SU-DHL-6 (cell line): ENCODE data around the gene FAM110A.

ENCODE experiments used
- H2AFZ ChIP-seq: fragments of 200-600 bp; sonication (generic); 2 replicates; pipeline ENCODE4 v1.6.1; 2014; ENCODE audit warnings: low read depth, mild to moderate bottlenecking, moderate library complexity, mixed read lengths, antibody characterized with exemption, low read length; ENCODE audit not compliant: severe bottlenecking
- H3F3A ChIP-seq: fragments of 200-600 bp; shearing (Covaris generic); 2 replicates; pipeline ENCODE4 v1.6.0; 2016; ENCODE audit warnings: antibody characterized with exemption, mild to moderate bottlenecking; ENCODE audit not compliant: insufficient read depth
- H3K27ac ChIP-seq: fragments of 200-600 bp; sonication (generic); 2 replicates; pipeline ENCODE4 v1.5.1; 2016; ENCODE audit warnings: low read depth, mild to moderate bottlenecking, low read length, moderate library complexity, mixed read lengths
- H3K27me3 ChIP-seq: fragments of 200-600 bp; sonication (generic), shearing (Covaris generic); 2 replicates; pipeline ENCODE4 v1.6.0; 2014; ENCODE audit warnings: mild to moderate bottlenecking, low read length
- H3K36me3 ChIP-seq: fragments of 200-600 bp; sonication (generic); 2 replicates; pipeline ENCODE4 v1.6.1; 2014; ENCODE audit warnings: mild to moderate bottlenecking, low read length, mixed read lengths
- H3K4me2 ChIP-seq: fragments of 300-600, 200-600 bp; shearing (Covaris generic), sonication (generic); 2 replicates; pipeline ENCODE4 v1.6.0; 2014; ENCODE audit warnings: low read length, low read depth, mild to moderate bottlenecking; ENCODE audit not compliant: poor library complexity, severe bottlenecking
- H3K4me3 ChIP-seq: fragments of 200-600 bp; sonication (generic); 2 replicates; pipeline ENCODE4 v1.5.1; 2014; ENCODE audit warnings: antibody characterized with exemption, low read length, mild to moderate bottlenecking, mixed read lengths; ENCODE audit not compliant: insufficient read depth, poor library complexity, severe bottlenecking
- H3K79me2 ChIP-seq: fragments of 200-600 bp; sonication (generic); 2 replicates; pipeline ENCODE4 v1.6.1; 2014; ENCODE audit warnings: mild to moderate bottlenecking, low read length, moderate library complexity; ENCODE audit not compliant: insufficient read depth
- H3K9ac ChIP-seq: fragments of 200-600 bp; sonication (generic); 2 replicates; pipeline ENCODE4 v1.7.0; 2014; ENCODE audit warnings: mild to moderate bottlenecking, low read length
- H3K9me2 ChIP-seq: fragments of 200-600 bp; sonication (generic); replicated peaks from 2 replicates; pipeline ENCODE4 v1.6.1; 2014; ENCODE audit warnings: low read length; ENCODE audit not compliant: insufficient read depth
- H3K9me3 ChIP-seq: fragments of 200-600 bp; sonication (generic); 2 replicates; pipeline ENCODE4 v1.6.1; 2014; ENCODE audit warnings: low read length, mixed read lengths; ENCODE audit not compliant: insufficient read depth
- H4K20me1 ChIP-seq: fragments of 200-600 bp; sonication (generic); 2 replicates; pipeline ENCODE4 v1.6.1; 2014; ENCODE audit warnings: low read depth, mild to moderate bottlenecking, antibody characterized with exemption, low read length, moderate library complexity, mixed read lengths
- EZH2phosphoT487 ChIP-seq: fragments of 200-600 bp; sonication (generic), shearing (Covaris generic); conservative IDR thresholded peaks from 2 replicates; pipeline ENCODE4 v1.6.1; 2018; ENCODE audit warnings: mild to moderate bottlenecking, antibody characterized with exemption, low read length, moderate library complexity, mixed read lengths
- TF ChIP-seq, protein P1 (sequence below): fragments of 200-600 bp; sonication (generic); IDR thresholded peaks from one replicate; pipeline ENCODE4 v1.5.1; 2017; ENCODE audit warnings: antibody characterized with exemption, mild to moderate bottlenecking, low read length, moderate library complexity; ENCODE audit not compliant: insufficient read depth, poor library complexity, severe bottlenecking

FAM110A gene

DNA sequence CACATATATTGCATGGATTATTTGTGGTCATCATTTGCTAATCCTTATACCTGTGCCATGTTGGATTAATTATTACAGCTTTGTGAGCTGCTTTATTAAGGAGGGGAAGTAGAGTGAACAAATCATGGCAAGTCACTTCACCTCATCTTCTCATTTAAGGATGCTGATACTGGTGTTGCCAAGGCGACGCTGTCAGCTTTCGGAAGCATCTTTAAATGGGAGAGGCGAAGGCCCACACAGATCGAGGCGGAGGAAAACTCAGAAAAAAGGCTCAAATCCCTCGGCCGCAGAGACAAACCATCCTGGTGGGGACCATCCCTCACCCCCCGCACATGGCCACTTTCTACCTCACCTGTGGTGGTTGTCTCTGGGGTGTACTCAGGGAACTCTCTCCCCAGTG lies 34.8 kb downstream of the FAM110A start:
- no peak for TF ChIP-seq EZH2phosphoT487
- TF ChIP-seq, protein P1, sequence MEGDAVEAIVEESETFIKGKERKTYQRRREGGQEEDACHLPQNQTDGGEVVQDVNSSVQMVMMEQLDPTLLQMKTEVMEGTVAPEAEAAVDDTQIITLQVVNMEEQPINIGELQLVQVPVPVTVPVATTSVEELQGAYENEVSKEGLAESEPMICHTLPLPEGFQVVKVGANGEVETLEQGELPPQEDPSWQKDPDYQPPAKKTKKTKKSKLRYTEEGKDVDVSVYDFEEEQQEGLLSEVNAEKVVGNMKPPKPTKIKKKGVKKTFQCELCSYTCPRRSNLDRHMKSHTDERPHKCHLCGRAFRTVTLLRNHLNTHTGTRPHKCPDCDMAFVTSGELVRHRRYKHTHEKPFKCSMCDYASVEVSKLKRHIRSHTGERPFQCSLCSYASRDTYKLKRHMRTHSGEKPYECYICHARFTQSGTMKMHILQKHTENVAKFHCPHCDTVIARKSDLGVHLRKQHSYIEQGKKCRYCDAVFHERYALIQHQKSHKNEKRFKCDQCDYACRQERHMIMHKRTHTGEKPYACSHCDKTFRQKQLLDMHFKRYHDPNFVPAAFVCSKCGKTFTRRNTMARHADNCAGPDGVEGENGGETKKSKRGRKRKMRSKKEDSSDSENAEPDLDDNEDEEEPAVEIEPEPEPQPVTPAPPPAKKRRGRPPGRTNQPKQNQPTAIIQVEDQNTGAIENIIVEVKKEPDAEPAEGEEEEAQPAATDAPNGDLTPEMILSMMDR, result no peak
- H3K9me3 ChIP-seq, result no peaks in the 10 kb centered on the region
- H3K79me2 ChIP-seq, result no peaks in the 10 kb centered on the region
- H3K4me2 ChIP-seq, result no peak overlapping the region
- no peaks in the 10 kb centered on the region for H3K9me2 ChIP-seq
- H3K27ac ChIP-seq, result no peak overlapping the region
- H3K36me3 ChIP-seq, result no peaks in the 10 kb centered on the region
- H3K27me3 ChIP-seq, result no peaks in the 10 kb centered on the region
- no peaks in the 10 kb centered on the region for H3F3A ChIP-seq
- H2AFZ ChIP-seq, result no peak overlapping the region
- no peak overlapping the region for H3K9ac ChIP-seq
- H4K20me1 ChIP-seq, result no peaks in the 10 kb centered on the region
- H3K4me3 ChIP-seq, result no peak overlapping the region

DNA sequence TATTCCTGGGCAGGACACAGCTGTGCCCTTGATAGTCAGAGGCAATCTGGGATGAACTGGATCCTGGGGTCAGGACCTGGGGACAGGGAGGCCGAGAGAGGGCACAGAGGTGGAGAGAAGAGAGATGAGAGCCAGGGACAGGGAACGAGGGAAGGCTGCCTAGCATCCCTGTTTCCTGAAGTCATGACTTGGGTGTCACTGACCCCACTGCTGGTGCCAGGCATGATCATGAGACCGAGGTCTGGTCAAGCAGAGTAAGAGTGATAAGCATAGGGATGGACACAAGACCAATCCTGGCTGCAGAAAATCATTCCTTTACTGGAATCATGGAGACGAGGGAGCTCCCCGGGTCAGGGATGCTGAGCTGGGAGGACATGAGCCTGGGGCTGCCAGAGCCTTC lies 36.1 kb downstream of the FAM110A start:
- Histone ChIP-seq H2AFZ (no peak overlapping the region), H3K36me3 (no peaks in the 10 kb centered on the region), H3K9me3 (no peaks in the 10 kb centered on the region), H3K9ac (no peak overlapping the region), H3K4me3 (no peak overlapping the region), H3K9me2 (no peaks in the 10 kb centered on the region), H3K4me2 (no peak overlapping the region), H3K27ac (no peak overlapping the region), H4K20me1 (no peaks in the 10 kb centered on the region), H3F3A (no peaks in the 10 kb centered on the region), H3K27me3 (no peaks in the 10 kb centered on the region), H3K79me2 (no peaks in the 10 kb centered on the region)
- TF ChIP-seq, protein P1, result no peak
- no peak for TF ChIP-seq EZH2phosphoT487

DNA sequence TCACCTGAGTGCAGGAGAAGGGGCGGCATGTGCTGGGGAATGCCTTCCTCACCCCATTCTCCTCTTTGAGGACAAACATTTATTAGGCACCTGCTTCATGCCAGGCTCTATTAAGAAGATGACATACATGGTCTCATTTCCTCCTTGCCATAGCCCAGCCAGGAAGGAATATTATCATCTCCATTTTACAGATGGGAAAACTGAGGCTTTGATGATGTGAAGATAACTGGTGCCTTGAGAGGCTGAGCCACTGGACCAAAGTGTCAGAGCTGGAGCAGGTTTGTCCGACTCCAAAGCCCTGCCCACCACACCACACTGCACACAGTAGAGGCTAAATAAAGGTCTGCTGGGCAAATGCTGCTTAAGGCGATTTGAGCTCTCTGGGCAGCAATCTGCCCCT lies 37.2 kb downstream of the FAM110A start:
- H3K36me3 ChIP-seq, result no peaks in the 10 kb centered on the region
- no peak overlapping the region for H3K4me3 ChIP-seq
- H3K9me2 ChIP-seq, result no peaks in the 10 kb centered on the region
- no peaks in the 10 kb centered on the region for H3K9me3 ChIP-seq
- TF ChIP-seq, protein P1, result no peak
- no peak for TF ChIP-seq EZH2phosphoT487
- H4K20me1 ChIP-seq, result no peaks in the 10 kb centered on the region
- H3K27me3 ChIP-seq, result no peaks in the 10 kb centered on the region
- H2AFZ ChIP-seq, result no peak overlapping the region
- no peaks in the 10 kb centered on the region for H3F3A ChIP-seq
- no peak overlapping the region for H3K4me2 ChIP-seq
- no peak overlapping the region for H3K9ac ChIP-seq
- H3K27ac ChIP-seq, result no peak overlapping the region
- no peaks in the 10 kb centered on the region for H3K79me2 ChIP-seq
